Adipocyte (in vitro differentiated cells): Measurements from ENCODE around the gene TMEM158.

Experiments used
- DNase-seq: peaks from one replicate; pipeline ENCODE4 v3.0.0-alpha.2; 2015; ENCODE audit warnings: low read depth
- H3K27me3 ChIP-seq: replicated peaks from 2 replicates; pipeline ENCODE4 v1.7.0; 2013; ENCODE audit warnings: mild to moderate bottlenecking, low read length, moderate library complexity; ENCODE audit not compliant: control insufficient read depth, insufficient read depth
- H3K36me3 ChIP-seq: 2 replicates; pipeline ENCODE4 v1.7.0; 2013; ENCODE audit warnings: low read length, mild to moderate bottlenecking, moderate library complexity; ENCODE audit not compliant: control insufficient read depth, insufficient read depth, severe bottlenecking
- H3K4me1 ChIP-seq: 2 replicates; pipeline ENCODE4 v1.7.0; 2013; ENCODE audit warnings: mild to moderate bottlenecking, low read length, moderate library complexity; ENCODE audit not compliant: control insufficient read depth, insufficient read depth
- H3K4me3 ChIP-seq: 2 replicates; pipeline ENCODE4 v1.7.0; 2013; ENCODE audit warnings: mild to moderate bottlenecking, low read length, moderate library complexity
- H3K9ac ChIP-seq: 2 replicates; pipeline ENCODE4 v1.7.0; 2013; ENCODE audit warnings: mild to moderate bottlenecking, low read length, moderate library complexity
- H3K9me3 ChIP-seq: 2 replicates; pipeline ENCODE4 v1.7.0; 2013; ENCODE audit warnings: mild to moderate bottlenecking, low read length, moderate library complexity; ENCODE audit not compliant: control insufficient read depth

TMEM158 gene

GRCh38 chr3:45226206-45226915 is at the start of gene TMEM158:
TSS of gene TMEM158 (minus strand) at chr3:45226287. CDS start at chr3:45226027, 260 bp downstream.
- Histone ChIP-seq H3K27me3 (no peaks in the 10 kb centered on the region), H3K9me3 (no peaks in the 10 kb centered on the region), H3K4me3 (peak within 1 kb of the TSS; percentile 84), H3K36me3 (no peaks in the 10 kb centered on the region), H3K9ac (peak within 1 kb of the TSS; percentile 82), H3K4me1 (peaks cover 15% of the 10 kb centered on the region)
- peak; percentile 96 for DNase-seq

- H3K9me3 ChIP-seq: peaks cover 28% of the 10 kb centered on the region
- H3K27me3 ChIP-seq: no peaks in the 10 kb centered on the region
- H3K4me1 ChIP-seq: no peaks in the 10 kb centered on the region
- no peaks in the 10 kb centered on the region for H3K36me3 ChIP-seq
- no peak overlapping the region for H3K4me3 ChIP-seq
- DNase-seq: no peak
- H3K9ac ChIP-seq: no peak overlapping the region
Observed at GRCh38 chr3:45275006-45275704, 49.1 kb upstream of the TMEM158 start.

- DNase-seq: no peak
- no peaks in the 10 kb centered on the region for H3K36me3 ChIP-seq
Observed at GRCh38 chr3:45273681-45274515, 47.8 kb upstream of the TMEM158 start.

DNA sequence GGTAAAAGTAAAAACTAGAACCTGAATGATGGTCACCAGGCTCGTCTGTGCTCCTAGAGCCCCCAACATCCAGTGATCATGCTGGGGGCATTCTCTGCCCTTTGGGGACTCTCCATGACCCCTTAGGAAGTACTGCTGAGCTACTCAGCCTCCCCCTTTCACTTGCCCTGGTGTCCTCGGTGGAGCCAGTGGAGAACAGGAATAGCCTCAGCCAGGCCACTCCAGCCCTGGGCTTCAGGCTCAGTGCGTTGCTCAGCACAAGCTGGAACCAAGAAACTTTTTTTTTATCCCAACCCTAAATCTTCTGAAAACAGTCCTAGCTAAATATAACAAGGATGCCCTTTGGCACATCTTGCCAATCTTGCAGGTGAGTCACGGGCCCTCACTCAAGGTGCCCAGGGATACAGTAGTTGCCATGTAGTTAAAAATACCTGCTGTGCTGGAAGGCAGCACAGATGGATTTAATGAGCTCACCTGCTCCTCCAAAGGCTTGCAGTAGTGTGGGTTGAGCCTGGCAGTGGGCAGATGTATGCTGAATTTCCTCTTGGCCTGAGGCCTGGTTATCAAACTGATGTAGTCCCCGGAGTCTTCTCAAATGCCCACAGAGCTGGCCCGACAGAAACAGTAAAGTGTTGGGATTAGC is 46.9 kb upstream of the TMEM158 start:
- H3K9ac ChIP-seq: no peak overlapping the region
- no peaks in the 10 kb centered on the region for H3K4me1 ChIP-seq
- peaks cover 17% of the 10 kb centered on the region for H3K9me3 ChIP-seq
- H3K27me3 ChIP-seq: no peaks in the 10 kb centered on the region
- no peak overlapping the region for H3K4me3 ChIP-seq
- no peak for DNase-seq
- H3K36me3 ChIP-seq: no peaks in the 10 kb centered on the region

More at GRCh38 chr3:45273681-45274515, 47.8 kb upstream of the TMEM158 start:
- Histone ChIP-seq H3K9ac (no peak overlapping the region), H3K4me1 (no peaks in the 10 kb centered on the region), H3K4me3 (no peak overlapping the region), H3K9me3 (peaks cover 25% of the 10 kb centered on the region), H3K27me3 (no peaks in the 10 kb centered on the region)

DNA sequence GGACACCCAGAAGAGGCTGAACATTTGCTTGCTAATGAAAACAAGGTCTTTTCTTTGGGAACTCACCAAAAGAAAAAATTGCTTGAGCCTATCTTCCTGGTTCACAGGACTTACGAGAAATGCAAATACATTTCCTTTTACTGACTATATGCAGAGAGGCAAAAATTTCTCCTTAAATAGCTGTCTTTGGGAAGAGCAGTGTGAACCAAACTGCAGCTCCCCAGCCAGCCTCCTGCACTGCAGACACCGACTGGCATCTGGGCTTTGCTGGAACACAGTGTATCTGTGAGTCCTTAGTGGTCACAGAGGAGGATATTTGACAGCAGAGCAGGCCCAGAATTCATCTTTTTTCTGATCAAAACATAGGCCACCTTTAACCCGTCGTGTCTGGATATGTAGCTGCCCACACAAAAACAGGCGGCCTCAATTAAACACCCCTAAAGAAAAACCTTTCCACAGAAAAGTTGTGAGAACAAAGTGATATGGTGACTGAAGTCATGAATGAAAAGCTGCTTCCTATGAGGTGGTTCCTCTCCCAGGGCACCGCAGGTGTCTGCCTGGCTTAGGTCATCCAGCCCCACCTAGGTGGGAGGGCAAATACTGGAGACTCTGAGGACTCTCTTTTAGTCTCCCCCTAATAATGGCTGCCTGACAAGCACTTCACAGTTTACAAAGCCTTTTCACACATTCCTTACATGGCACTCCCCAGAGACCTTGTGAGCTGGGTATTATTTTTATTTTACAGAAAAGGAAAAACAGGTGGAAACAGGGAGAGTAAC is 46.1 kb upstream of the TMEM158 start:
- H3K9ac ChIP-seq: no peak overlapping the region
- H3K27me3 ChIP-seq: no peaks in the 10 kb centered on the region
- H3K36me3 ChIP-seq: no peaks in the 10 kb centered on the region
- DNase-seq: no peak
- H3K4me3 ChIP-seq: no peak overlapping the region
- H3K9me3 ChIP-seq: peaks cover 9% of the 10 kb centered on the region
- H3K4me1 ChIP-seq: no peaks in the 10 kb centered on the region

- no peaks in the 10 kb centered on the region for H3K9me3 ChIP-seq
- no peak overlapping the region for H3K4me3 ChIP-seq
- no peak for DNase-seq
- H3K4me1 ChIP-seq: no peaks in the 10 kb centered on the region
- no peak overlapping the region for H3K9ac ChIP-seq
- no peaks in the 10 kb centered on the region for H3K27me3 ChIP-seq
- no peaks in the 10 kb centered on the region for H3K36me3 ChIP-seq
Observed at GRCh38 chr3:45269952-45270351, 43.9 kb upstream of the TMEM158 start.

GRCh38 chr3:45267097-45267496 is 41.0 kb upstream of the TMEM158 start:
- Histone ChIP-seq H3K9ac (no peak overlapping the region), H3K4me1 (no peaks in the 10 kb centered on the region), H3K4me3 (no peak overlapping the region), H3K9me3 (no peaks in the 10 kb centered on the region), H3K36me3 (no peaks in the 10 kb centered on the region), H3K27me3 (no peaks in the 10 kb centered on the region)
- DNase-seq: no peak

DNA sequence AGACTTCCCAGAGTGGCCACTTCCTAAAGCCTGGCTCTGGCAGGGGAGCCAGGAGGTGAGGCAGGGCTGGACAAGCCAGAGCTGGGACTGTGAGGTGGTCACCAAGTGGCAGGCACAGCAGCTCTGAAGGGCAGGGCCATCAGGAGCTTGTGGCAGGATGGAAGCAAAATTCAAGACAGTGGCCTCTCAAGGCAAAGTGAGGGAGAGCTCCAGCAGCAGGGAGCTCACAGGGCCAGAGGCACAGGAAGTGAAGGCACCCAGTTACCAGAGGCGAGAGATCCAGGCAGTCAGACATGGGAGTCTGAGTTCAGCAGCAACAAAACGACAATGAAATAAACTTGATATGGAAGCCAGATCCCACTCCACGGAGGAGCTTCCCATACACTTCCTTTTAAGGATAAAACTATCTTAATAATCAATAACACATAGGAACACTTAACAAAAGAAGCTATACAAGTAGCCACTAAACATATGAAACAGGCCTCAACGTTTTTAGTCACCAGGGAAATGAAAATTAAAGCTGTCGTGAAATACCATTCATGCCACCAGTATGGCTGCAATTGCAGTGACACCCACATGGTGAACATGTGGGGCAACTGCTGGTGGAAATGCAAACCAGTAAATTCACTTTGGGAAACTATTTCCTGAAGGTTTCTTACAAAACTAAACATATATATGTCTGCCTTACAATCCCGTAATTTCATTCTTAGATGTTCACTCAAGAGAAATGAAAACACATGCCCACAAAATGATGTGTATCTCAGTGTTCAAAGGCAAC is 35.4 kb upstream of the TMEM158 start:
- H3K36me3 ChIP-seq: no peaks in the 10 kb centered on the region
- no peaks in the 10 kb centered on the region for H3K27me3 ChIP-seq
- H3K9ac ChIP-seq: no peak overlapping the region
- H3K4me3 ChIP-seq: no peak overlapping the region
- peaks cover 8% of the 10 kb centered on the region for H3K4me1 ChIP-seq
- peak; percentile 4 for DNase-seq
- no peaks in the 10 kb centered on the region for H3K9me3 ChIP-seq

DNA sequence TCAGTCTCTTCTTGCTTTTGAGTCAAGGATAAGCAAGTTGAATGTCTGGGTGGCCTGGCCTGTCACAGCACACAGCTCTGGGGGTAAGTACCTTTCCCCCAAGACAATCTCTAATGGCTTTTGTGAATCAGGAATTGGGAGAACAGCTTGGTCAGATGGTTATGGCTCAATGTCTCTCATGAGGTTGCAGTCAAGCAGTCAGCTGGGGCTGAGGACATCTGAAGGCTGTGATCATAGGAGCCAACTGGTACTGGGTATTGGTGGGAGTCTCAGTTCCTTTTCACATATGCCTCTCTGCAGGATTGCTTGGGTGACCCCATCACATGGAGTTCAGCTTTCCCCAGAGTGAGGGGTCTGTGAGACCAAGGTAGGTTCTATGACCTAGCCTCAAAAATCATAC is 33.0 kb upstream of the TMEM158 start:
- H3K9ac ChIP-seq: no peak overlapping the region
- no peaks in the 10 kb centered on the region for H3K36me3 ChIP-seq
- no peaks in the 10 kb centered on the region for H3K9me3 ChIP-seq
- H3K4me3 ChIP-seq: no peak overlapping the region
- H3K27me3 ChIP-seq: no peaks in the 10 kb centered on the region
- no peak for DNase-seq
- H3K4me1 ChIP-seq: peaks cover 8% of the 10 kb centered on the region

DNA sequence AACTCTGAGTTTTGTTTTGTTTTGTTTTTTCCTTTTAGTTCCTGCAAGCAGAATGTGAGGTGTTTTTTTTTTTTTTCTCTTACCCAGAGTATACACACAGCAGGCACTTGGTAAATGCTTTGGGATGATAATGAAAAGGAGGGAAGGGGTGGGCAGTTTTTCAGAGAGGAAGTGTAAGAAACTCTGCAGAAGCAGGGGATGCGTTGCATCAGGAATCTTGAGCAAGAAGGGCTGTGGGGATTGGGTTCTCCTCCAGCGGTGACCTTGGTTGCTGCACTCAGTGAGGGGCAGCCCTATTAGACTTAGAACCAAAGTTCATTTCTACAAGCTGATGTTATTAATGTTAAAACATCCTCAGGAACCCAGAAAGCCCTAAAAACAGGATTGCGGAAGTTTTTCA is 32.2 kb upstream of the TMEM158 start:
- Histone ChIP-seq H3K27me3 (no peaks in the 10 kb centered on the region), H3K9me3 (no peaks in the 10 kb centered on the region), H3K4me3 (no peak overlapping the region), H3K9ac (no peak overlapping the region), H3K36me3 (no peaks in the 10 kb centered on the region), H3K4me1 (peaks cover 8% of the 10 kb centered on the region)
- no peak for DNase-seq
